ENCODE data around the gene LIPC.

LIPC gene

GRCh38 chr15:58545307-58546065 is 113.7 kb downstream of the LIPC start:
- DNase-seq, result no peak

- no peak for DNase-seq
These were observed 114.3 kb downstream of the LIPC start for GRCh38 chr15:58546066-58546591.

- DNase-seq, result no peak
These were observed 115.1 kb downstream of the LIPC start for GRCh38 chr15:58546635-58547627.

GRCh38 chr15:58547628-58548307 is 116.0 kb downstream of the LIPC start:
- DNase-seq, result no peak

GRCh38 chr15:58548308-58549012 is 116.7 kb downstream of the LIPC start:
- no peak for DNase-seq

GRCh38 chr15:58549013-58549784 is 117.4 kb downstream of the LIPC start:
- DNase-seq, result no peak

- no peak for DNase-seq
These were observed 117.9 kb downstream of the LIPC start for GRCh38 chr15:58549785-58550074.

GRCh38 chr15:58551084-58551763 is 119.4 kb downstream of the LIPC start:
- DNase-seq, result no peak

- DNase-seq, result no peak
These were observed 120.1 kb downstream of the LIPC start for GRCh38 chr15:58551764-58552504.

GRCh38 chr15:58552505-58553364 is 120.9 kb downstream of the LIPC start:
- DNase-seq, result no peak

- no peak for DNase-seq
These were observed 121.7 kb downstream of the LIPC start for GRCh38 chr15:58553365-58553918.

GRCh38 chr15:58554758-58555157 is 123.0 kb downstream of the LIPC start:
- DNase-seq, result no peak

- DNase-seq, result no peak
These were observed 123.6 kb downstream of the LIPC start for GRCh38 chr15:58555162-58556027.

GRCh38 chr15:58556028-58556361 is 124.2 kb downstream of the LIPC start:
- DNase-seq, result no peak

GRCh38 chr15:58556541-58556940 is 124.8 kb downstream of the LIPC start:
- DNase-seq, result no peak

- no peak for DNase-seq
These were observed 127.0 kb downstream of the LIPC start for GRCh38 chr15:58558777-58559176.

- no peak for DNase-seq
These were observed 128.3 kb downstream of the LIPC start for GRCh38 chr15:58559904-58560588.

GRCh38 chr15:58561321-58561720 is 129.5 kb downstream of the LIPC start:
- DNase-seq, result no peak

Measured in NCI-H2227 treated with DMSO at 0.1 percent for 48 hours (cell line).